GM18498 (cell line): ENCODE results near the gene ERICH2.
A peak's percentile ranks its signal among the peaks of the same experiment; 100 is the strongest.

Experiments
- ATAC-seq: cut with Tn5 transposase; IDR thresholded peaks from one replicate; pipeline ENCODE4 v1.9.1; 2021; ENCODE audit warnings: mild to moderate bottlenecking, moderate library complexity; ENCODE audit not compliant: unreplicated experiment

The ERICH2 gene

GRCh38 chr2:170816504-170817092 lies 46.4 kb downstream of the ERICH2 start, which contains the start of gene GAD1:
Gene GAD1 (plus strand): TSS chr2:170816887. CDS start chr2:170818592, 1,705 bp downstream.
- ATAC-seq, result peak; percentile 47

GRCh38 chr2:170817093-170818035 lies 47.2 kb downstream of the ERICH2 start:
- ATAC-seq, result no peak

GRCh38 chr2:170818036-170818751 lies 48.0 kb downstream of the ERICH2 start:
- no peak for ATAC-seq

- ATAC-seq, result no peak
These were observed 48.7 kb downstream of the ERICH2 start for GRCh38 chr2:170818752-170819470.

GRCh38 chr2:170819680-170820664 lies 49.8 kb downstream of the ERICH2 start:
- ATAC-seq, result no peak

GRCh38 chr2:170820757-170821530 lies 50.8 kb downstream of the ERICH2 start:
- ATAC-seq, result no peak

- no peak for ATAC-seq
These were observed 51.5 kb downstream of the ERICH2 start for GRCh38 chr2:170821531-170822289.

- ATAC-seq, result no peak
These were observed 52.3 kb downstream of the ERICH2 start for GRCh38 chr2:170822290-170823087.

GRCh38 chr2:170823088-170823897 lies 53.1 kb downstream of the ERICH2 start:
- ATAC-seq, result no peak

- no peak for ATAC-seq
These were observed 53.7 kb downstream of the ERICH2 start for GRCh38 chr2:170823898-170824215.

GRCh38 chr2:170824526-170825015 lies 54.4 kb downstream of the ERICH2 start:
- no peak for ATAC-seq

- ATAC-seq, result no peak
These were observed 57.8 kb downstream of the ERICH2 start for GRCh38 chr2:170827841-170828532.

- no peak for ATAC-seq
These were observed 58.3 kb downstream of the ERICH2 start for GRCh38 chr2:170828533-170828916.

GRCh38 chr2:170829036-170829435 lies 58.9 kb downstream of the ERICH2 start:
- no peak for ATAC-seq

GRCh38 chr2:170830166-170830565 lies 60.0 kb downstream of the ERICH2 start:
- ATAC-seq, result no peak

- ATAC-seq, result no peak
These were observed 60.9 kb downstream of the ERICH2 start for GRCh38 chr2:170831115-170831514.
